RWPE2 (cell line): Measurements from ENCODE around the gene NUBPL.
"Not testable (repeated sequence)": the region's sequence is repeated elsewhere in the genome, so short reads cannot be mapped to it uniquely, and the experiment has no call there.

Experiments used
- ATAC-seq: fragments of 200-7000 bp; cut with Tn5 transposase; 3 replicates; pipeline ENCODE4 v1.9.1; 2021; ENCODE audit warnings: low read depth
- DNase-seq: peaks from one replicate; pipeline ENCODE4 v3.0.0-alpha.2; 2020; ENCODE audit warnings: low spot score
- H3K27ac ChIP-seq: fragments of 450-650 bp; 2 replicates; pipeline ENCODE4 v1.5.1; 2017; ENCODE audit warnings: mild to moderate bottlenecking; ENCODE audit not compliant: poor library complexity, severe bottlenecking
- H3K27me3 ChIP-seq: fragments of 250-450 bp; sonication (Bioruptor Pico); 2 replicates; pipeline ENCODE4 v1.5.1; 2021; ENCODE audit warnings: mild to moderate bottlenecking, moderate library complexity; ENCODE audit not compliant: insufficient read depth, poor library complexity, severe bottlenecking
- H3K36me3 ChIP-seq: fragments of 250-450 bp; sonication (Bioruptor Pico); 2 replicates; pipeline ENCODE4 v1.5.1; 2020; ENCODE audit warnings: low read depth, mild to moderate bottlenecking, moderate library complexity
- H3K4me1 ChIP-seq: fragments of 250-450 bp; sonication (Bioruptor Pico); 2 replicates; pipeline ENCODE4 v1.5.1; 2021; ENCODE audit warnings: mild to moderate bottlenecking, moderate library complexity; ENCODE audit not compliant: insufficient read depth, poor library complexity, severe bottlenecking
- H3K4me3 ChIP-seq: fragments of 250-450 bp; sonication (Bioruptor Pico); 2 replicates; pipeline ENCODE4 v1.5.1; 2021; ENCODE audit warnings: mild to moderate bottlenecking, moderate library complexity; ENCODE audit not compliant: severe bottlenecking
- H3K9me3 ChIP-seq: fragments of 250-450 bp; sonication (Bioruptor Pico); 2 replicates; pipeline ENCODE4 v1.5.1; 2021; ENCODE audit warnings: mild to moderate bottlenecking, moderate library complexity; ENCODE audit not compliant: severe bottlenecking
- TF ChIP-seq, protein P1 (sequence below): fragments of 450-650 bp; IDR thresholded peaks from one replicate; pipeline ENCODE4 v1.5.1; 2017; ENCODE audit warnings: mild to moderate bottlenecking, moderate library complexity; ENCODE audit not compliant: poor library complexity, severe bottlenecking

NUBPL gene

DNA sequence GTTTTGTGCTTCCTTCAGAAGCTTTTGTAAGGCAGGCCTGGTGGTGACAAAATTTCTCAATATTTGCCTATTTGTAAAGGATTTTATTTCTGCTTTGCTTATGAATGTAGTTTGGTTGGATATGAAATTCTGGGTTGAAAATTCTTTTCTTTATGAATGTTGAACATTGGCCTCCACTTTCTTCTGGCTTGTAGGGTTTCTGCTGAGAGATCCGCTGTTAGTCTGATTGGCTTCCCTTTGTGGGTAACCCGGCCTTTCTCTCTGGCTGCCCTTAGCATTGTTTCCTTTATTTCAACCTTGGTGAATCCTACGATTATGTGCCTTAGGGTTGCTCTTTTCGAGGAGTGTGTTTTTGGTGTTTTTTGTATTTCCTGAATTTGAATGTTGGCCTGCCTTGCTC is 58.2 kb downstream of the NUBPL start:
- Histone ChIP-seq H3K4me3 (no peak overlapping the region), H3K4me1 (no peaks in the 10 kb centered on the region), H3K27me3 (no peaks in the 10 kb centered on the region), H3K9me3 (no peaks in the 10 kb centered on the region), H3K36me3 (no peaks in the 10 kb centered on the region), H3K27ac (no peak overlapping the region)
- no peak for DNase-seq
- TF ChIP-seq, protein P1, sequence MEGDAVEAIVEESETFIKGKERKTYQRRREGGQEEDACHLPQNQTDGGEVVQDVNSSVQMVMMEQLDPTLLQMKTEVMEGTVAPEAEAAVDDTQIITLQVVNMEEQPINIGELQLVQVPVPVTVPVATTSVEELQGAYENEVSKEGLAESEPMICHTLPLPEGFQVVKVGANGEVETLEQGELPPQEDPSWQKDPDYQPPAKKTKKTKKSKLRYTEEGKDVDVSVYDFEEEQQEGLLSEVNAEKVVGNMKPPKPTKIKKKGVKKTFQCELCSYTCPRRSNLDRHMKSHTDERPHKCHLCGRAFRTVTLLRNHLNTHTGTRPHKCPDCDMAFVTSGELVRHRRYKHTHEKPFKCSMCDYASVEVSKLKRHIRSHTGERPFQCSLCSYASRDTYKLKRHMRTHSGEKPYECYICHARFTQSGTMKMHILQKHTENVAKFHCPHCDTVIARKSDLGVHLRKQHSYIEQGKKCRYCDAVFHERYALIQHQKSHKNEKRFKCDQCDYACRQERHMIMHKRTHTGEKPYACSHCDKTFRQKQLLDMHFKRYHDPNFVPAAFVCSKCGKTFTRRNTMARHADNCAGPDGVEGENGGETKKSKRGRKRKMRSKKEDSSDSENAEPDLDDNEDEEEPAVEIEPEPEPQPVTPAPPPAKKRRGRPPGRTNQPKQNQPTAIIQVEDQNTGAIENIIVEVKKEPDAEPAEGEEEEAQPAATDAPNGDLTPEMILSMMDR: no peak
- ATAC-seq: no peak

GRCh38 chr14:31620898-31621297 is 59.7 kb downstream of the NUBPL start:
- not testable (repeated sequence) for H3K4me1 ChIP-seq, ATAC-seq, H3K9me3 ChIP-seq, H3K36me3 ChIP-seq, H3K4me3 ChIP-seq, DNase-seq, H3K27me3 ChIP-seq, H3K27ac ChIP-seq

DNA sequence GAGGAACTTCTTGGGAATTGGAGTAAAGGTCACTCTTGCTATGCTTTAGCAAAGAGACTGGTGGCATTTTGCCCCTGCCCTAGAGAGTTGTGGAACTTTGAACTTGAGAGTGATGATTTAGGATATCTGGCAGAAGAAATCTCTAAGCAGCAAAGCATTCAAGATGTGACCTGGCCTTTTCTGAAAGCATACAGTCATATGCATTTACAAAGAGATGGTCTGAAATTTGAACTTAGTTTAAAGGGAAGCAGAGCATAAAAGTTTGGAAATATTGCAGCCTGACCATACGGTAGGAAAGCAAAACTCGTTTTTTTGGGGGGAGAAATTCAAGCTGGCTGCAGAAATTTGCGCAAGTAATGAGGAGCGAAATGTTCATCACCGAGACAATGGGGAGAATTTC is 60.9 kb downstream of the NUBPL start:
- H3K4me3 ChIP-seq: no peak overlapping the region
- TF ChIP-seq, protein P1: no peak
- H3K4me1 ChIP-seq: no peaks in the 10 kb centered on the region
- H3K27me3 ChIP-seq: no peaks in the 10 kb centered on the region
- H3K9me3 ChIP-seq: no peaks in the 10 kb centered on the region
- ATAC-seq (no peak), DNase-seq (no peak)
- no peak overlapping the region for H3K27ac ChIP-seq
- H3K36me3 ChIP-seq: no peaks in the 10 kb centered on the region

GRCh38 chr14:31652900-31653299 is 91.7 kb downstream of the NUBPL start:
- not testable (repeated sequence) for H3K36me3 ChIP-seq, DNase-seq, H3K9me3 ChIP-seq, H3K27me3 ChIP-seq, H3K4me3 ChIP-seq, ATAC-seq, H3K4me1 ChIP-seq, H3K27ac ChIP-seq

DNA sequence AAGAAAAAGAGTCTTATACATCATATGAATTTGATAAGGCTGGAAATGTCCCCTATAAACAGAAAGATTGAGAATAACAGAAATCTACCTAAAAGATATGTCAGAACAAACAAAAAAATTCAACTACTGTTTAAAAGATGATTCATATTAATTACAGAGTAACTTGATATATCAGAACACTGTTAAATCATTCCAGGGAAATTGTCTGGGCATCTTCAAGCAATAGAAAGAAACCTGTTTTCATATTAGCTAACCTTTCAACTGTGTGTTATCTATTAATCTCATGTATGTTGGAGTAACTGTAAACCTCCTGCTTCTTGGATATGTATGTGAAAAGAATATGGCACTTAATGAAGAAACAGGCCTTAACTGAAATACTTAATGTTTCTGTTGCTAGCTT is 96.7 kb downstream of the NUBPL start:
- DNase-seq (no peak), ATAC-seq (no peak)
- Histone ChIP-seq H3K4me3 (no peak overlapping the region), H3K36me3 (no peaks in the 10 kb centered on the region), H3K4me1 (peaks cover 2% of the 10 kb centered on the region), H3K9me3 (no peaks in the 10 kb centered on the region), H3K27ac (no peak overlapping the region), H3K27me3 (no peaks in the 10 kb centered on the region)
- TF ChIP-seq, protein P1: no peak

DNA sequence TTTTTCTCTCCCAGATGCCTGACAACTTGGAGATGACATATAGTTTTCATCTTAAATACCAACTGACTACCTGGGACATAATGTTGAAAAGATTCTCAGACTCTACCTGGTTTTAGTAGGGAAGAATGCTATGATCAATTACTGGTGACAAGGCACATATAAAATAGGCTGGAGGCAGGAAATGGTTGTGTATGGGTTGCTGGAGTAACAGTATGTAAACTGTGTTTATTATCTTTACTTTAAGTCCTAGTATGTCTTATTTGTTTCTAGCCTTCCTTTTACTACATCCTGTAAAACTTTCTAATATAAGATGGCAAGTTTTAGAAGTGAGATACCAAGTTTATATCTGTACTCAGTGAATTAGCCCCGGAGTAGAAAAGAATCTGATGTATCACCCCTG is 98.1 kb downstream of the NUBPL start:
- H3K27ac ChIP-seq: no peak overlapping the region
- no peaks in the 10 kb centered on the region for H3K9me3 ChIP-seq
- TF ChIP-seq, protein P1: no peak
- peaks cover 2% of the 10 kb centered on the region for H3K4me1 ChIP-seq
- no peaks in the 10 kb centered on the region for H3K36me3 ChIP-seq
- ATAC-seq (no peak), DNase-seq (no peak)
- H3K27me3 ChIP-seq: no peaks in the 10 kb centered on the region
- no peak overlapping the region for H3K4me3 ChIP-seq
